Right lobe of liver (tissue), 4 donors: Measurements from ENCODE around the gene FAM168A.

Experiments used
- CTCF ChIP-seq, 4 donors: fragments of 200-600 bp in 3 of 4; fragments of 450-650 bp in 1 of 4; IDR thresholded peaks; one replicate each; pipeline versions ENCODE4 v1.5.1 to v1.8.0; 2016 to 2022; ENCODE audit warnings: antibody characterized with exemption in 4 of 4, mild to moderate bottlenecking in 2 of 4
- POLR2A ChIP-seq: fragments of 450-650 bp; IDR thresholded peaks from one replicate; pipeline ENCODE4 v1.6.1; 2017; ENCODE audit warnings: antibody characterized with exemption, mild to moderate bottlenecking
- donor health status: DM: no; HTN: no; CAD: no.
- donor health status: DM: no; HTN: no; CAD: no.
- donor health status: DM: no; HTN: yes; CAD: no.

GRCh38 chr11:73353422-73353821 is 244.5 kb downstream of the FAM168A start:
- TF ChIP-seq CTCF (IDR thresholded peaks at IDR 0.05) (no peak), POLR2A (no peak)
